ELF-1 (cell line): ENCODE data around the gene SCGB1D2.

Experiments
- DNase-seq: peaks from one replicate; pipeline ENCODE4 v3.0.0-alpha.2; 2016; ENCODE audit warnings: low read depth, low spot score

Gene SCGB1D2

DNA sequence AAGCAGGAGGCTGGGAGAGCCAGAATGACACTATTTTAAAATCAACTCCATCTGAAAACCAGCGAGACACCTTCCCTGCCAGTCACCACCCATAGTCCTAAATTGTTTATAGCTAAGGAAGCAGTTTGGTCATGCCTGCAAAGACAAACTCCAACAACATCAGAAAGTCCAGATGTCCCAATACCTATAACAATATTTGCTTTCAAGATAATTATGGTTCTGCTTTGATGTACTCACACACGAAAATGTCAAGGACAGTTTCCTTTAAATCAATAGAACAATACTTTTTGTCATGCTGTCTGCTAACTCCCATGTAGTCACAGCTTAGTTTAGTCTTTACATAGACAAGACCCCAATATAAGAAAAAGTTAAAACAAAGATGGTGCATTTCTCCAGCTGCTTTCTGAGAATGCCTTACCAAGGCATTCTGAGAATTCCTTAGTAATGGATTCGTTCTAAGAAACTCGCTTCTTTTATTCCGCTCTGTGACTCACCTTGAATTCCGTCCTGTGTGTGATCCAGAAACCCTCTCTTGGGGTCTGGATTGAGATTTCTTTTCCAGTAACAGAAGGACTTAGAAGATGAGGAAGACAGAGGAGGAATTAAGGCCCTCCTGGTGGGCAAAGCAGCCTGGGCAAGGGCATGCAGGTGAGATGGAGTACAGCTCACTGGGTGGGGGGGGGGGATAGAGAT is 18.4 kb downstream of the SCGB1D2 start:
- no peak for DNase-seq

GRCh38 chr11:62264004-62264403 is 22.0 kb downstream of the SCGB1D2 start:
- DNase-seq, result no peak

GRCh38 chr11:62266558-62266957 is 24.5 kb downstream of the SCGB1D2 start:
- no peak for DNase-seq

- DNase-seq, result no peak
These were observed 25.0 kb downstream of the SCGB1D2 start for GRCh38 chr11:62267050-62267449.

GRCh38 chr11:62267576-62267975 is 25.5 kb downstream of the SCGB1D2 start:
- no peak for DNase-seq

- DNase-seq, result peak; percentile 5
These were observed 27.7 kb downstream of the SCGB1D2 start, which contains the start of gene SCGB2A2 for GRCh38 chr11:62269654-62270278. Gene SCGB2A2, plus strand, starts transcription at chr11:62270158. Its CDS starts 59 bp downstream, at chr11:62270217.

GRCh38 chr11:62273284-62273683 is 31.2 kb downstream of the SCGB1D2 start:
- no peak for DNase-seq

- DNase-seq, result peak; percentile 44
These were observed 31.8 kb downstream of the SCGB1D2 start for GRCh38 chr11:62273789-62274275.

DNA sequence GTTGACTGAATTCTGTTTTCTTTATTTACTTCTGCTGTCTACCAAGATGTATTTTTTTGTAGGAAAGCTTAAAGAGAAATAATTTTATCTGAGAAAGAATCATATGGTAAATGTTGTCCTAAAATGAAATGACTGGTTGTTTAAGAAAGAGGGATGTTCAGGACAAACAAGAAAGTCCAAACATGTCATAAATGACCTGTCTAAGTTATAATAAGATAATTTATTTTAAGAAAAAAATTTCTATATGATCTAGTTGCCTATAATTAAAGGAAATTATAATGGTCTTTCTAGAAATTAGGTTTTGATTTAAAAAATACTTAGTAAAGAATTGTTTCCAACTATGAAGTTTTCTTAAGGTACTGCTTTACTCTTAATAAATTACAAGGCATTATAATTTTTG is 38.4 kb downstream of the SCGB1D2 start:
- no peak for DNase-seq
